ENCODE data around the gene SAMD4A.
"Not testable (repeated sequence)": the region's sequence is repeated elsewhere in the genome, so short reads cannot be mapped to it uniquely, and the experiment has no call there.

Gene SAMD4A

DNA sequence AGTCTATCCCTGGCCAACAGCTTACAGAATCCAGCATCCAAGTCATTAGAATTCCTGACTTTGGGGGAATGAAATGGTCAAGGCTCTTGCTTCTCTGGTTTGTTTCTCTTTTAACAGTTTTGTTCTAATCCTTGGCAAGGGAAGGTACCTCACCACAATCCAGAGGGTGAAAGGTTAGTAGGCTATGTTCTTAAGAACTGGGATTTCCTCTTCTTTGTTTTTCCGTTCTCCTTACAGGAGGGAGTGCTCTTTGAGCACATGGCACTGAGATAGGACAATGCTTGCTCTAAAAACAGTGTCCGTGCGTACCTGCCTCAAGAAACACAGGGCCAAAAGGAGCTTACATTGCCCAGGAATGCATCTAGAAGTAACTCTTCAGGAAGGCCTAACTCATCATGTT is 179.1 kb downstream of the SAMD4A start:
- DNase-seq (ENCODE audit: low read depth, low spot score): no peak
- no peak overlapping the region for H3K27ac ChIP-seq

DNA sequence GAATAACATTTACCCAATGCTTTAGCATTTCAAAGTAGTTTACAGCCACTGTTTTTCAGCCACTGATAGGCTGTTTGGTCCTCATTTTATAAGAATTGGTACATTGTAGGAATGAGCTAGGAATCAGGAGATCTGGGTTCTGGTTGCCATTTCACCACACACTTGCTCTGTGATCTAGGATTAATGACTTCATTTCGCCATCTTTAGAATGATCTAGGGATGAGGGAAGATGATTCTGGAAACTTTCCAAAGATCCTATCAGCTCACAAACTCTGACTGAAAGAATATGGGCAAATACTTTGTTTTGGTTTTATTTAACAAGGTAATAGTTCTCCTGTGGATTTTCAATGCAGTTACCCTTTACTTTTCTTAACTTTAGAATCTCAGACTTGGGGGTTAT is 180.7 kb downstream of the SAMD4A start:
- no peak for DNase-seq (ENCODE audit: low read depth, low spot score)
- H3K27ac ChIP-seq: no peak overlapping the region

GRCh38 chr14:54749180-54749579 is 182.3 kb downstream of the SAMD4A start:
- DNase-seq (ENCODE audit: low read depth, low spot score): no peak
- no peak overlapping the region for H3K27ac ChIP-seq

DNA sequence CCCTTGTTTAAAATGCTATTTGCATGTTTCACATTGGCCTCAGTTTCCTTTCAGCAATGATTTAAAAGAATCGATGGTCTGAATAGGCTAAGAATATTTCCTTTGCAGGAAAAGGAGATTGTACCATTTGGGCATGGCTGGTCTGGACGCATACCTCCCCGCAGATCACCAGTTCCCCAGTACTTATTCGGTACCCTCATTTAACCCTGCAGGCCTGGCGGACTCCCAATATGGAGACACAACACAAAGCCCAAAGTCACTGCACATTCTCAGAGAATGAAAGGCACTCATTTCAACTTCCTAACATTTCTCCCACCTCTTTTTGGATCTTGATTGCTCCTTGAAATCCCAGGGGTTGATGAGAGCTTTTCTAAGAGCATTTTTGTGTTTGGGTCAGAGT is 182.8 kb downstream of the SAMD4A start:
- DNase-seq (ENCODE audit: low read depth, low spot score): no peak
- H3K27ac ChIP-seq: no peak overlapping the region

DNA sequence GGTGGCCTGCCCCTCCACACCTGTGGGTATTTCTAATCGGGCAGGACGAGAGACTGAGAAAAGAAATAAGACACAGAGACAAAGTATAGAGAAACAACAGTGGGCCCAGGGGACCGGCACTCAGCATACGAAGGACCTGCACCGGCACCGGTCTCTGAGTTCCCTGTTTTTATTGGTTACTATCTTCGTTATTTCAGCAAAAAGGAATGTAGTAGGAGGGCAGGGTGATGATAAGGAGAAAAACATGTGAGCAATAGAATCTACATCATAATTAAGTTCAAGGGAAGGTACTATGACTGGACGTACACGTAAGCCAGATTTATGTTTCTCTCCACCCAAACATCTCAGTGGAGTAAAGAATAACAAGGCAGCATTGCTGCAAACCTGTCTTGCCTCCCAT is 185.7 kb downstream of the SAMD4A start:
- DNase-seq (ENCODE audit: low read depth, low spot score); H3K27ac ChIP-seq: not testable (repeated sequence)

DNA sequence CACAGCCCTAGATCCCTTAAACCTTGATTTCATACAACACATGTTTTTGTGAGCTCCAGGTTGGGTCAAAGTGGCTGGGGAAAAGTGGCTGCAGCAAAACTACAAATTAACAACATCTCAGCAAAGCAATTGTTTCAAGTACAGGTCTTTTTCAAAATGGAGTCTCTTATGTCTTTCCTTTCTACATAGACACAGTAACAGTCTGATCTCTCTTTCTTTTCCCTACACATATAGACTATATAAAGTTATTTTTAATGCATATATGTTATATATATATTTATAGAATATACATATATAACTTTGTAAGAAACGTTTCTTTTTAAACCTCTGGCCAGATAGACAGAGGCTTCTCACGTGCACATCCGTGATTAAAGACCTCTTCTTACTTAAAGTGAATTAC is 186.5 kb downstream of the SAMD4A start:
- H3K27ac ChIP-seq; DNase-seq (ENCODE audit: low read depth, low spot score): not testable (repeated sequence)

- H3K27ac ChIP-seq: no peak overlapping the region
Observed at GRCh38 chr14:54754116-54754622, 187.2 kb downstream of the SAMD4A start.

DNA sequence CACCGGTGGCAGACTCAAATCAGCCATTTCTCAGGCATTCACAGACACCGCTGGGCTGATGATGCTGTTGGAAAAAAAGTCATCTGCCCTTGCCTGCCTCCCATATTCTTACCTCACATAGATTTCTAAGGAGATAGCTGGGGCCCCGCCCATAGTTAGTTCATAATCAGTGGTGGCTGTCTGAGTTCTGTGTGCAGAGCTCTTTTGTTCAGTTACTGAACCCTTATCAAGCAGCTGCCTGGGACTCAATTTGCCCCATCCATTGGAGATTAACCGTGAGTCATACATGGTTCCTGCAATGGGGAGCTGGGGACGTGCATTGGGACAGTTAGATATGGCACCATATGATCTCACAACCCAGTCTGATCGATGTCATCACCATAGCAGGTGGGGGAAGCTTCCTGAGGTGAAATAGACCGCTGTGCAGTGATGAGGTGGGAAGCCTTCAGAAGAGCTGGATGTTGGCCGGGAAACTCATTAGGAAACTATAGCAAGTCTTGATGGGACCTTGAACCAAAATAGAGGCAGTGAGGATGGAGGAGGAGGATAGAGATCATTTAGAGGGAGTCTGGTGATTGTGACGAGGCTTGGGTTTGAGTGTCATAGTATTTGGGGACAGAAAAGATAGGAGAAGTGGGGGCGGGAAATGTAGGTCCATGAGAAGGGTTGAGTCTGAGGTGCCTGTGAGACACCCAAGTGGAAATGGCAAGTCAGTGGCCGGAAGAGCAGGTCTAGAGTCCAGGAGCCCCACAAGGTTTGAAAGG is 187.9 kb downstream of the SAMD4A start:
- no peak overlapping the region for H3K27ac ChIP-seq
- DNase-seq (ENCODE audit: low read depth, low spot score): no peak

More at GRCh38 chr14:54754116-54754622, 187.2 kb downstream of the SAMD4A start:
- DNase-seq (ENCODE audit: low read depth, low spot score): no peak

DNA sequence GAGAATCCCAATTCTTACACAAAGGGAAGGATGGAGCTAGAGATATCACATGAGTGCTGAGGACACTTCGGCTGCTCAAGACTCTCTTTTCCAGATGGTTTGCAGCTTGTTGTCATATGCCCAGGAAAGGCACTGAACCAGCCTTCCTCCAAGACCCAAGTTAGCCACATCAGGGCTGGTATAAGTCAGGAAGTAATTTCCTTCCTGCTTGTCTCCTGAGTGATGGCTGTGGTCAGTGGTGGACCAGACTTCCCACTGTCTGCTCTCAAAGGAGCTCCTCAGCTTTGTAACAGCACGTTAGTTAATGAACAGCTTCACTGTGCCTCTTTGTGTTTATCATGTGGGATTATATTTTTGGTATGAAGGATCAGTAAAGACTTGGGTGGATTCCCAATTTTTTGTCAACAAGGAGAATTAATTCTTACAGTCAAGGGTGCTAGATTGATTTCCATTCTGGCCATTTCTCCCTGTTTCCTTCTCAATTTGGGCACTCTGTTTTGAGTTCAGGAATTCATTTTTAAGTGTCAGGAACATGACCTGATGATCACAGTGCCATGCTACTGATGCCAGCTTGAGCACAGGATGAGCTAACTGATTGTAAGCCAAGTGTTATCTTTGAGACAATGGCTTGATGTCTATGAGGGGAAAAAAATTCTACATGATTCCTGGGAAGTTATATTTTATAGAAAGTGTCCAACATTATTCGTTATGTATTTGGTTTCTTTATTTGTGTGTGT is 189.9 kb downstream of the SAMD4A start:
- H3K27ac ChIP-seq: no peak overlapping the region
- DNase-seq (ENCODE audit: low read depth, low spot score): no peak

GRCh38 chr14:54758041-54758440 is 191.1 kb downstream of the SAMD4A start:
- no peak for DNase-seq (ENCODE audit: low read depth, low spot score)
- no peak overlapping the region for H3K27ac ChIP-seq

DNA sequence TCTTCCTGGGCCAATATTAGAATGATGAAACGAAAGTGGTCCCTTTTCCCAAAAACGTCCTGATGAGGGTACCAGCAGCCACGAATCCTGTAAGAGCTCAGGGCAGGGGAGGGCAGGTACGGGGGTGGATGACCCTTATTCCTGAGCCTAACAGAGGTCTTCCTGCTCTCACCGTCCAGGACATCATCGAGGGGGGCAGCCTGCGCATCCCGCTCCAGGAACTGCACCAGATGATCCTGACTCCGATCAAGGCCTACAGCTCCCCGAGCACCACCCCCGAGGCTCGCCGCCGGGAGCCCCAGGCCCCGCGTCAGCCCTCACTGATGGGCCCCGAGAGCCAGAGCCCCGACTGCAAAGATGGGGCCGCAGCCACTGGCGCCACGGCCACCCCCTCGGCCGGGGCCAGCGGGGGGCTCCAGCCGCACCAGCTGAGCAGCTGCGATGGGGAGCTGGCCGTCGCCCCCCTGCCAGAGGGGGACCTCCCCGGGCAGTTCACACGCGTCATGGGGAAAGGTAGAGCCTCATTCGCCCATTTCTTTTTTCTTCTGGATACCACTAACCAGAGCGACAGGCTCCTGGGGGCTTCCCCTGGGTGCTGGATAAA is 193.2 kb downstream of the SAMD4A start:
- no peak overlapping the region for H3K27ac ChIP-seq
- no peak for DNase-seq (ENCODE audit: low read depth, low spot score)

GRCh38 chr14:54760866-54761575 is 194.1 kb downstream of the SAMD4A start:
- DNase-seq (ENCODE audit: low read depth, low spot score): no peak
- no peak overlapping the region for H3K27ac ChIP-seq

- no peak for DNase-seq (ENCODE audit: low read depth, low spot score)
- no peak overlapping the region for H3K27ac ChIP-seq
Observed at GRCh38 chr14:54761835-54762234, 194.9 kb downstream of the SAMD4A start.

DNA sequence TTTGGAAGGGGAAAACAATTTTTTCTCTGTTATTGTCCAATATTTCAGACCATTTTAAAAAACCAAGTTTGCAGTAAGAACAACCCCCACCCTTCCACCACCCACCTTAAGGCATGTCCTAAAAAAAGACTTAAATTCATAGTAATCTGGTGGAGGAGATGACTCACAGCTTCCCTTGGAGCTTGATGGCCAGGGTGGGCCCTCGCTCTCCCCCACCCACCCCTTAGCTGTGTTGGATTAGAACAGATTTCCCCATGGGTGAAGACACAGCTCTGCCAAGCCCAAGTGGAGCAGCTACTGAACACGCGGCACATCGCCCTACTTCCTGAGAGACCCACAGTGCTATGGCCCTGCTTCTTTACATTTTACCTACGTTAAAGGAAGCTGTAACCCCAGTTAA is 195.4 kb downstream of the SAMD4A start:
- H3K27ac ChIP-seq: no peak overlapping the region

DNA sequence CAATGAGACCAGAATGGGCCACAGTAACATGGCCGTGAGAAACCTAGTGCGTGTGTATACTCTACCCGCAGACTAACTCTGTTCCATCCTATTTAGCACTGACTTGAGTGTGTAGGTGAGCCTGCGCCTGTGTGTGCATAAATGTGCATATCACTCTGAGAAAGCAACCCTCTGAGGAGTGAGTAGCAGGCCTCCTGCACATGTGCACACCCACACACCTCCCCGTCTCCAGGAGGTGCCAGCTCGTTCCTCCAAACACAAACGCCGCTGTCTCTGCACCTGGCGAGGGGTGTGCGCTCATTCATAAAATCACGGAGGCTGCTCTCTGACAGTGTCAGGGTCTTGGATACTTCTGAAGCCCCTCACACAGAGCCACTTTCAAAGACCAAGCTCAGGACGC is 196.8 kb downstream of the SAMD4A start:
- H3K27ac ChIP-seq: no peak overlapping the region
- no peak for DNase-seq (ENCODE audit: low read depth, low spot score)

More for the DNA sequence above, 195.4 kb downstream of the SAMD4A start:
- no peak for DNase-seq (ENCODE audit: low read depth, low spot score)

- no peak overlapping the region for H3K27ac ChIP-seq
- no peak for DNase-seq (ENCODE audit: low read depth, low spot score)
Observed at GRCh38 chr14:54766276-54767138, 199.6 kb downstream of the SAMD4A start.

GRCh38 chr14:54767139-54767431 is 200.2 kb downstream of the SAMD4A start:
- H3K27ac ChIP-seq: no peak overlapping the region
- DNase-seq (ENCODE audit: low read depth, low spot score): no peak

DNA sequence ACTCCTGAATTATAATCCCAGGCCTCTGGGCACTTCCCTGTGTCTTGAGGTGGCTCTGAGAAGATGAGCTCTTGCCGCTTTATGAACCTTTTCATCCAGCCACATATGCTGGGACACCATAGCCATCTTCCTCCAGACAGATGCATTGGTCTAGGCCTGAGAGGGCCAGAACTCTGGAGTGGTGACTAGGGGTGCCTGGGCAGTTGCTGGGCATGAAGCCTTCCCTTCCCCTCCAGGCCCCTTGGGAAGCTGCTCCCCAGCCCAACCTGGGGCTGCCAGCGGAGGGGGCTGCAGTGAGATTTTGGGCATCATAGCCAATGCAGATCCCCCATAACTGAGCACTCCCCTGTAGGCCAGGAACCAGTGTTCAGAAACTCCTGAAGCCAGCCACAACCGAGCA is 200.5 kb downstream of the SAMD4A start:
- H3K27ac ChIP-seq: no peak overlapping the region
- no peak for DNase-seq (ENCODE audit: low read depth, low spot score)

GRCh38 chr14:54768501-54769129 is 201.7 kb downstream of the SAMD4A start:
- no peak for DNase-seq (ENCODE audit: low read depth, low spot score)
- no peak overlapping the region for H3K27ac ChIP-seq
